ENCODE measurements around the gene LAMB2.

Gene LAMB2

GRCh38 chr3:49165771-49166751 is 33.2 kb upstream of the LAMB2 start, which contains the start of gene CCDC71:
Gene CCDC71, minus strand, starts transcription at chr3:49166331. Its CDS starts 2,123 bp downstream, at chr3:49164208.
- no peak for TF ChIP-seq CTCF (IDR thresholded peaks at IDR 0.05; ENCODE audit: low read depth, low read length)
- H3K4me3 ChIP-seq (ENCODE audit: low read depth, low read length): peak within 1 kb of the TSS; percentile 97

- peak overlapping the region; percentile 97 for H3K4me3 ChIP-seq (ENCODE audit: low read depth, low read length)
- no peak for TF ChIP-seq CTCF (IDR thresholded peaks at IDR 0.05; ENCODE audit: low read depth, low read length)
These were observed 32.3 kb upstream of the LAMB2 start for GRCh38 chr3:49164983-49165720.

GRCh38 chr3:49163609-49164008 is 30.8 kb upstream of the LAMB2 start:
- TF ChIP-seq CTCF (IDR thresholded peaks at IDR 0.05; ENCODE audit: low read depth, low read length): no peak
- H3K4me3 ChIP-seq (ENCODE audit: low read depth, low read length): no peak overlapping the region

- H3K4me3 ChIP-seq (ENCODE audit: low read depth, low read length): no peak overlapping the region
- TF ChIP-seq CTCF (IDR thresholded peaks at IDR 0.05; ENCODE audit: low read depth, low read length): no peak
These were observed 30.0 kb upstream of the LAMB2 start for GRCh38 chr3:49162751-49163419.

- H3K4me3 ChIP-seq (ENCODE audit: low read depth, low read length): no peak overlapping the region
- TF ChIP-seq CTCF (IDR thresholded peaks at IDR 0.05; ENCODE audit: low read depth, low read length): no peak
These were observed 29.1 kb upstream of the LAMB2 start for GRCh38 chr3:49161808-49162530.

- TF ChIP-seq CTCF (IDR thresholded peaks at IDR 0.05; ENCODE audit: low read depth, low read length): no peak
- H3K4me3 ChIP-seq (ENCODE audit: low read depth, low read length): no peak overlapping the region
These were observed 28.3 kb upstream of the LAMB2 start for GRCh38 chr3:49161197-49161596.
